ENCODE measurements around the gene PCYOX1L.

The PCYOX1L gene

GRCh38 chr5:149372932-149373331 lies 15.1 kb downstream of the PCYOX1L start:
- no peak for TF ChIP-seq CTCF (IDR thresholded peaks at IDR 0.05; ENCODE audit: low read depth, low read length)
- no peaks in the 10 kb centered on the region for H3K27me3 ChIP-seq
- no peaks in the 10 kb centered on the region for H3K9me3 ChIP-seq
- no peaks in the 10 kb centered on the region for H3K4me1 ChIP-seq
- H3K36me3 ChIP-seq, result no peaks in the 10 kb centered on the region
- no peak overlapping the region for H3K4me3 ChIP-seq (ENCODE audit: low read depth, low read length)
- no peak for DNase-seq

DNA sequence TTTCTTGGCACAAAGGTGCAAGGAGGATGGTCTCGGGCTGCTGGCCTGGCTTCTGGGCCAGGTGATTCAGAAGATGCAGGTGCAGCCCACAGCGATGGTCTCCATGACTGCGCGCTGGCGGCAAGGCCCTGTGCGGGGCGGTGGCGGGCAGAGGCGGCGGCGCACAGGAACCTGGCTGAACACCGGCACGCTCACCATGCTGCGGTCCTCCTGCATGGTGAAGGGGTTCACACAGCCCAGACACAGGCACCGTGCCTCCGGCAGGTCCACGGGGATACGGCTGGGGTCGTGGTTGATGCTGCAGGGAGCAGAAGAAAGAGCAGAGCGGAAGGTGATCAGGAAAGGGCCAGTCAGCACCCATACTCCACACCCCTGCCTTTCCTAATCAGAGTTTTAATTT lies 16.5 kb downstream of the PCYOX1L start:
- Histone ChIP-seq H3K36me3 (no peaks in the 10 kb centered on the region), H3K27me3 (no peaks in the 10 kb centered on the region), H3K9me3 (no peaks in the 10 kb centered on the region), H3K4me3 (ENCODE audit: low read depth, low read length) (no peak overlapping the region), H3K4me1 (no peaks in the 10 kb centered on the region)
- no peak for DNase-seq
- no peak for TF ChIP-seq CTCF (IDR thresholded peaks at IDR 0.05; ENCODE audit: low read depth, low read length)

DNA sequence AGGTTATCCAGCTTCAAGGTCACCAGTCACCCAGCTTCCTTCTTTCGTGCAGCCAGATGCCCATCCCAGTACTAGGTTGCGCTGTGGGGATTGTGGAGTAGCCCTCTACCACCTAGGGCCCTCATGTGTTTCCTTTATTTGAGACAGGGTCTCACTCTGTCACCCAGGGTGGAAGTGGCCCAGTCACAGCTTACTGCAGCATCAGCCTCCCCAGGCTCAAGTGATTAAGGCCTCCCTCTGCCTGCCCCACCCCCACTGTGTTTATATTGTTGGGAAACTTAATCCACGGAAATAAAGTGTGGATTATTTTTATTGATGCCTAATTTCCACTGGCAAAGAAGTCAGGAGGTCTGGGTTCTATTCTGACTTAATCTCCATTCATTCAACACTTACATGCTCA lies 17.0 kb downstream of the PCYOX1L start:
- DNase-seq, result no peak
- no peaks in the 10 kb centered on the region for H3K36me3 ChIP-seq
- TF ChIP-seq CTCF (IDR thresholded peaks at IDR 0.05; ENCODE audit: low read depth, low read length), result no peak
- H3K4me1 ChIP-seq, result no peaks in the 10 kb centered on the region
- H3K9me3 ChIP-seq, result no peaks in the 10 kb centered on the region
- H3K4me3 ChIP-seq (ENCODE audit: low read depth, low read length), result no peak overlapping the region
- no peaks in the 10 kb centered on the region for H3K27me3 ChIP-seq

GRCh38 chr5:149375434-149375833 lies 17.6 kb downstream of the PCYOX1L start:
- no peaks in the 10 kb centered on the region for H3K36me3 ChIP-seq
- H3K27me3 ChIP-seq, result no peaks in the 10 kb centered on the region
- no peak overlapping the region for H3K4me3 ChIP-seq (ENCODE audit: low read depth, low read length)
- no peaks in the 10 kb centered on the region for H3K4me1 ChIP-seq
- no peak for DNase-seq
- H3K9me3 ChIP-seq, result no peaks in the 10 kb centered on the region
- no peak for TF ChIP-seq CTCF (IDR thresholded peaks at IDR 0.05; ENCODE audit: low read depth, low read length)

DNA sequence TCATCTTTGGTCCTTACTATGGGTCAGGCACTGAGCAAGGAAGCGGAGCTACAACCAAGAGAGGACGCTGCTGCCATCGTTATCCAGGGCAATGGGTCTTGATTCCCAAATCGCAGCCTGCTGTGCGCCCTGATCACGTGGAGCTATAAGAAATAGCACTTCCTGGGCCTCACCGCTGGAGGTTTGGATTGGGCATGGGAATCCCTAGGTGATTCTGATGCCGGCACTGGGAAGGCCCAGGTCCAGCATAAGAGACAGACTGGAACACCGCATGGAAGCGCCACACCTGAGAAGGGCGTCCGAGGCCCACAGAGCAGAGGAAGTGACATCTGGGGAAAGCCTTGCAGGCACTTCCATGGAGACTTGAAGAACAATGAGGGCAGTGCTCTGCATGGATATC lies 18.3 kb downstream of the PCYOX1L start:
- H3K4me3 ChIP-seq (ENCODE audit: low read depth, low read length), result no peak overlapping the region
- no peaks in the 10 kb centered on the region for H3K36me3 ChIP-seq
- no peaks in the 10 kb centered on the region for H3K9me3 ChIP-seq
- no peak for TF ChIP-seq CTCF (IDR thresholded peaks at IDR 0.05; ENCODE audit: low read depth, low read length)
- H3K27me3 ChIP-seq, result no peaks in the 10 kb centered on the region
- H3K4me1 ChIP-seq, result no peaks in the 10 kb centered on the region
- DNase-seq, result no peak

DNA sequence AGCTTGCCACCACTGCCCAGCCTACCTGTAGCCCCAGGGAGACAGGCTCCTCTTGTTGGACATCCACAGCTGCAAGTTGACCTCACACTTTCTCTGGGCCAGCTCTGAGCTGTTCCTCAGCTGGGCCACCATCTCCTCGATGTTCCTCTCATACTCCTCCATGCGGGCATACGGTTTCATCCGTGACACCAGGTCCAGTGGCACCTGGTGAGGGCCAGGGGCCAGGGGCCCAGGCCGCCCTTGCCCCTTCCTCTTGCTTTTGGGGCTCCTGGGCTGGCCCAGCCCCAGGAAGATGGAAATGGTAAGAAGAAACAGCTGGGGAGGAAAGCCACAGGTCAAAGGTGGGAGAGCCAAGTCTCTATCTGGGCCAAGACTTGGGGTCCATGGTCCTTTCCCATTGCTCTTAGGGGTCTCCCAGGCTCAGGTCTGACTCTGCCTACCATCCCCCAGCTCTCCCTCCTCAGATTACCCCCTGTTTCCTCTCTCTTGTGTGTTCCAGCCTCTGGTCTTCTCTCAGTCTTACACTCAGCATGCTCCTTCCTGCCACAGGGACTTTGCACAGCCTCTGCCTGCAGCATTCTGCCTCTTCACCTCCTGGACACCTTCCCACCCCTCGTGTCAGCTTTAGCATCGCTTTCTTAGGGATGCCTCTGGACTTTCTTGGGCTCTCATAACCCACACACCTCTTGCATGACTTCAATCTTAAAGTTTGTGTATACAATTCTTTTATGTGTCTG lies 19.0 kb downstream of the PCYOX1L start:
- Histone ChIP-seq H3K27me3 (no peaks in the 10 kb centered on the region), H3K4me1 (no peaks in the 10 kb centered on the region), H3K9me3 (no peaks in the 10 kb centered on the region), H3K4me3 (ENCODE audit: low read depth, low read length) (no peak overlapping the region), H3K36me3 (no peaks in the 10 kb centered on the region)
- DNase-seq, result no peak
- TF ChIP-seq CTCF (IDR thresholded peaks at IDR 0.05; ENCODE audit: low read depth, low read length), result no peak

All from BE2C (cell line).